SK-N-SH treated with all-trans-retinoic acid at 6 μM for 48 hours (cell line): ENCODE data around the gene PAK5.

Source experiments
- ATAC-seq: fragments of 200-7000 bp; cut with Tn5 transposase; 3 replicates; pipeline ENCODE4 v1.9.1; 2020; ENCODE audit warnings: mild to moderate bottlenecking, moderate library complexity
- ARNTL ChIP-seq: fragments of 450-650 bp; formaldehyde crosslinking; IDR thresholded peaks from 2 replicates; pipeline ENCODE4 v1.5.0; 2020; ENCODE audit warnings: low read depth, mild to moderate bottlenecking, moderate library complexity, borderline replicate concordance
- BACH2 ChIP-seq: fragments of 250-450 bp; sonication (Bioruptor Pico); IDR thresholded peaks from 2 replicates; pipeline ENCODE4 v1.9.0; 2021; ENCODE audit warnings: mild to moderate bottlenecking, borderline replicate concordance
- CREB5 ChIP-seq: fragments of 250-450 bp; sonication (Bioruptor Pico); IDR thresholded peaks from 2 replicates; pipeline ENCODE4 v1.5.1; 2020; ENCODE audit warnings: low read depth, mild to moderate bottlenecking, moderate library complexity
- CSRNP3 ChIP-seq: fragments of 250-450 bp; sonication (Bioruptor Pico); IDR thresholded peaks from 2 replicates; pipeline ENCODE4 v1.5.1; 2021; ENCODE audit warnings: mild to moderate bottlenecking, moderate library complexity
- ESRRG ChIP-seq: fragments of 250-450 bp; sonication (Bioruptor Pico); IDR thresholded peaks from 2 replicates; pipeline ENCODE4 v1.6.1; 2021; ENCODE audit warnings: mild to moderate bottlenecking
- GLIS3 ChIP-seq: fragments of 250-450 bp; sonication (Bioruptor Pico); IDR thresholded peaks from 2 replicates; pipeline ENCODE4 v1.5.0; 2020; ENCODE audit warnings: mild to moderate bottlenecking, moderate library complexity
- ISL1 ChIP-seq: fragments of 250-450 bp; sonication (Bioruptor Pico); IDR thresholded peaks from 2 replicates; pipeline ENCODE4 v2.1.2; 2022; ENCODE audit warnings: mild to moderate bottlenecking, moderate library complexity
- OSR1 ChIP-seq: fragments of 250-450 bp; sonication (Bioruptor Pico); IDR thresholded peaks from 2 replicates; pipeline ENCODE4 v1.8.0; 2022; ENCODE audit warnings: moderate library complexity, mild to moderate bottlenecking, inconsistent platforms
- PATZ1 ChIP-seq: fragments of 250-450 bp; sonication (Bioruptor Pico); IDR thresholded peaks from 2 replicates; pipeline ENCODE4 v1.8.0; 2020; ENCODE audit warnings: mild to moderate bottlenecking, moderate library complexity, borderline replicate concordance
- POU6F1 ChIP-seq: fragments of 250-450 bp; sonication (Bioruptor Pico); IDR thresholded peaks from 2 replicates; pipeline ENCODE4 v1.8.0; 2021; ENCODE audit warnings: low read depth, mild to moderate bottlenecking, moderate library complexity, borderline replicate concordance
- PPARA ChIP-seq: fragments of 250-450 bp; sonication (Bioruptor Pico); IDR thresholded peaks from 2 replicates; pipeline ENCODE4 v1.5.0; 2020; ENCODE audit warnings: mild to moderate bottlenecking, borderline replicate concordance
- RARB ChIP-seq: fragments of 250-450 bp; sonication (Bioruptor Pico); IDR thresholded peaks from 2 replicates; pipeline ENCODE4 v1.8.0; 2021; ENCODE audit warnings: mild to moderate bottlenecking, moderate library complexity
- SNAI2 ChIP-seq: fragments of 250-450 bp; sonication (Bioruptor Pico); IDR thresholded peaks from 2 replicates; pipeline ENCODE4 v1.5.0; 2020; ENCODE audit warnings: mild to moderate bottlenecking, moderate library complexity
- TCF4 ChIP-seq: fragments of 250-450 bp; sonication (Bioruptor Pico); IDR thresholded peaks from 2 replicates; pipeline ENCODE4 v1.8.0; 2021; ENCODE audit warnings: mild to moderate bottlenecking, moderate library complexity, borderline replicate concordance
- TOX ChIP-seq: fragments of 250-450 bp; sonication (Bioruptor Pico); IDR thresholded peaks from 2 replicates; pipeline ENCODE4 v1.8.0; 2021; ENCODE audit warnings: mild to moderate bottlenecking, moderate library complexity, borderline replicate concordance
- TSHZ2 ChIP-seq: fragments of 250-450 bp; sonication (Bioruptor Pico); IDR thresholded peaks from 2 replicates; pipeline ENCODE4 v1.5.0; 2020; ENCODE audit warnings: mild to moderate bottlenecking, moderate library complexity
- ZC3H10 ChIP-seq: fragments of 250-450 bp; sonication (Bioruptor Pico); IDR thresholded peaks from 2 replicates; pipeline ENCODE4 v1.5.1; 2021; ENCODE audit warnings: mild to moderate bottlenecking, moderate library complexity
- ZFP3 ChIP-seq: fragments of 250-450 bp; sonication (Bioruptor Pico); IDR thresholded peaks from 2 replicates; pipeline ENCODE4 v1.5.0; 2020; ENCODE audit warnings: mild to moderate bottlenecking, moderate library complexity
- ZFP30 ChIP-seq: fragments of 450-650 bp; formaldehyde crosslinking; IDR thresholded peaks from 2 replicates; pipeline ENCODE4 v1.5.0; 2022; ENCODE audit warnings: mild to moderate bottlenecking, moderate library complexity
- ZNF565 ChIP-seq: fragments of 450-650 bp; formaldehyde crosslinking; conservative IDR thresholded peaks from 2 replicates; pipeline ENCODE4 v1.5.0; 2020; ENCODE audit warnings: low read depth, mild to moderate bottlenecking, moderate library complexity
- ZNF70 ChIP-seq: fragments of 450-650 bp; formaldehyde crosslinking; IDR thresholded peaks from 2 replicates; pipeline ENCODE4 v1.5.0; 2020; ENCODE audit warnings: mild to moderate bottlenecking, moderate library complexity
- ZNF8 ChIP-seq: fragments of 450-650 bp; formaldehyde crosslinking; IDR thresholded peaks from 2 replicates; pipeline ENCODE4 v1.5.0; 2020; ENCODE audit warnings: mild to moderate bottlenecking, moderate library complexity

The PAK5 gene

GRCh38 chr20:9838378-9839295 is at the start of gene PAK5:
TSS of gene PAK5 (minus strand) at chr20:9839076. CDS start at chr20:9644328, 194,748 bp downstream.
- no peak for TF ChIP-seq CSRNP3 (CRISPR knock-in tag)
- TF ChIP-seq CREB5 (CRISPR knock-in tag), result no peak
- no peak for TF ChIP-seq TSHZ2 (CRISPR knock-in tag)
- no peak for TF ChIP-seq RARB
- TF ChIP-seq ESRRG (CRISPR knock-in tag), result no peak
- no peak for TF ChIP-seq ZNF8 (CRISPR knock-in tag)
- TF ChIP-seq ZFP30 (CRISPR knock-in tag), result no peak
- no peak for TF ChIP-seq PPARA (CRISPR knock-in tag)
- no peak for TF ChIP-seq POU6F1
- TF ChIP-seq, all 23 proteins: peak for 0
- peak; percentile 93 for ATAC-seq

GRCh38 chr20:9887706-9888105 is 48.8 kb upstream of the PAK5 start:
- TF ChIP-seq PATZ1 (no peak), ZNF8 (CRISPR knock-in tag) (no peak), POU6F1 (no peak), ZNF565 (CRISPR knock-in tag) (no peak), TOX (CRISPR knock-in tag) (no peak), ARNTL (no peak), TCF4 (no peak), ESRRG (CRISPR knock-in tag) (no peak), ZFP3 (no peak), ZNF70 (no peak), RARB (no peak), ZC3H10 (CRISPR knock-in tag) (no peak), GLIS3 (no peak), SNAI2 (CRISPR knock-in tag) (no peak), BACH2 (CRISPR knock-in tag) (no peak), OSR1 (CRISPR knock-in tag) (no peak), ZFP30 (CRISPR knock-in tag) (no peak), ISL1 (CRISPR knock-in tag) (no peak), CSRNP3 (CRISPR knock-in tag) (no peak)
- no peak for ATAC-seq
